PC-3 (cell line): ENCODE results near the gene CDC6.

ENCODE experiments used
- EZH2 ChIP-seq: fragments of 300-600 bp; sonication (generic); IDR thresholded peaks from one replicate; pipeline ENCODE4 v1.6.1; 2017; ENCODE audit warnings: antibody characterized with exemption, mild to moderate bottlenecking, low read length; ENCODE audit not compliant: unreplicated experiment
- TF ChIP-seq, protein P1 (sequence below): fragments of 300-600 bp; sonication (generic); conservative IDR thresholded peaks from 2 replicates; pipeline ENCODE4 v1.5.1; 2017; ENCODE audit warnings: antibody characterized with exemption, low read depth, mild to moderate bottlenecking, low read length

DNA sequence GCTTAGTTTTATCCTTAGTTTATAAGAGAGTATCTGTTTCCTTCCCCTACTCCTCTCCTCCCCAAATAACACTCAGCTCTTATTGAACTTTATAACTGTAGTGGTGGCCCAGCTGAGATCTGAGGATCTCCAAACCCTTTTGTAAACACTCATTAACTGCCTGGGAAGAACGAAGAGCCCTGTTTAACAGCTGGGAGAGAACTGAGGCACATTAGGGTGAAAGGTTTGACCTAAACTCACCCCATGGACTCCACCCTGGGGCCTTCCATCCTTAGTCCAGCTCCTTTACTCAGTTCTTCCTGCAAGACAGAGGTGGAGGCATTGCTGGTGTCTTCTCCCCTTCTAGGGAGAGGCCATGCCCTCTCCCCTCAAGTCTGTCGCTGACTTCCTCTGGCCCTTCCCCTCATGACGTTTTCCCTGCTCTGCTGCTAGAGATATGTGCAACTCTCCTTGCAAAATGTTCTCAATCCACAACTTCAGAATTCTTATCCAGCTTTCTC, 20.1 kb downstream of the CDC6 start:
- TF ChIP-seq, protein P1, sequence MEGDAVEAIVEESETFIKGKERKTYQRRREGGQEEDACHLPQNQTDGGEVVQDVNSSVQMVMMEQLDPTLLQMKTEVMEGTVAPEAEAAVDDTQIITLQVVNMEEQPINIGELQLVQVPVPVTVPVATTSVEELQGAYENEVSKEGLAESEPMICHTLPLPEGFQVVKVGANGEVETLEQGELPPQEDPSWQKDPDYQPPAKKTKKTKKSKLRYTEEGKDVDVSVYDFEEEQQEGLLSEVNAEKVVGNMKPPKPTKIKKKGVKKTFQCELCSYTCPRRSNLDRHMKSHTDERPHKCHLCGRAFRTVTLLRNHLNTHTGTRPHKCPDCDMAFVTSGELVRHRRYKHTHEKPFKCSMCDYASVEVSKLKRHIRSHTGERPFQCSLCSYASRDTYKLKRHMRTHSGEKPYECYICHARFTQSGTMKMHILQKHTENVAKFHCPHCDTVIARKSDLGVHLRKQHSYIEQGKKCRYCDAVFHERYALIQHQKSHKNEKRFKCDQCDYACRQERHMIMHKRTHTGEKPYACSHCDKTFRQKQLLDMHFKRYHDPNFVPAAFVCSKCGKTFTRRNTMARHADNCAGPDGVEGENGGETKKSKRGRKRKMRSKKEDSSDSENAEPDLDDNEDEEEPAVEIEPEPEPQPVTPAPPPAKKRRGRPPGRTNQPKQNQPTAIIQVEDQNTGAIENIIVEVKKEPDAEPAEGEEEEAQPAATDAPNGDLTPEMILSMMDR = no peak
- TF ChIP-seq EZH2 = no peak
